ENCODE results near the gene TLX3.

The TLX3 gene

DNA sequence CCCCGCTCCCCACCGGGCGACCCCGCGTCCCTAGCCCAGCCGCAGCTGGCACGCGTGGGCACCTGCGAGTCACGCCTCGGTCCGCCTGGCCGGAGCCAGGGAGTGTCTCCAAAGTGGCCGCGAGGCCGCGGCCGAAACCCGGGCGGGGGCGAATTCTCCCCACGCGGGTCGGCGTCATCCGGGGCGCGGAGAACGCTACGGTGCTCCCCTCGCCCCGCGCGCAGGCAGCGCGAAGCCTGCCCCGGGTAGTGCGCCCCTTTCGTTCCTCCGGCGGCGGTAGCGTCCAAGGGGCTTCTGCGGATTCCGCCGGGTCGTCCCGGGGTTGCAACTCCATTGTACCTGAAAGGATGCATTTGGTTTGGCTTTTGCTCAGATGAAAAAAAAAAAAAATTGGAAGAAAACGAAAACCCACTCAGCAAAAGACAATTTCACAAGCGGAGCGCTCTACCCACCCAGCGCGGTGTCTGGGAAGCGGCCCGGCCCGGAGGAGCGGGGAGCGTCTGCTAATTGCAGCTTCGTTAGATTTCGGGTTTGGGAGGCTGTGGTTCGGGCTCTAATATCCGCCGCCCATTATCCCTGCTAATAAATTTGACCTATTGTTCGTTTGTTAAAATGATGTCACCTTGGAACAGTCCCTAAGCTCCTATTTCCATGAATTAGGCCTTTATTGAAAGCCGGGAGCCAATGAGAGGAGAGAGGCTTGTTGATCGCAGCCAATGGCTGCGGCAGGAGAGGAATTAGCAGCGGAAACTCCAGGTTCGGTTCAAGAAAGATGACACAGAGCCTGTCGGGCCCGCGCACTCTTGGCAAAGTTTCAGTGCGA, at the start of gene TLX3:
TLX3 (plus strand) TSS at position 796 of the 823 bp plus-strand sequence. CDS start 118 bp downstream, outside the sequence.
- no peak within 1 kb of the TSS for H3K4me3 ChIP-seq (ENCODE audit: low read depth in 1 of 2, low read length in 1 of 2)
- peaks cover 34 to 42% of the 10 kb centered on the region in 2 experiments for H3K4me1 ChIP-seq (ENCODE audit: control insufficient read depth in 1 of 2, insufficient read depth in 1 of 2, low read depth in 1 of 2, low read length in 1 of 2)
- no peak within 1 kb of the TSS for H3K27ac ChIP-seq
- peaks cover 100% of the 10 kb centered on the region for H3K27me3 ChIP-seq
- no peaks in the 10 kb centered on the region for H3K9me3 ChIP-seq
- no peaks in the 10 kb centered on the region for H3K36me3 ChIP-seq
- TF ChIP-seq, protein P1, sequence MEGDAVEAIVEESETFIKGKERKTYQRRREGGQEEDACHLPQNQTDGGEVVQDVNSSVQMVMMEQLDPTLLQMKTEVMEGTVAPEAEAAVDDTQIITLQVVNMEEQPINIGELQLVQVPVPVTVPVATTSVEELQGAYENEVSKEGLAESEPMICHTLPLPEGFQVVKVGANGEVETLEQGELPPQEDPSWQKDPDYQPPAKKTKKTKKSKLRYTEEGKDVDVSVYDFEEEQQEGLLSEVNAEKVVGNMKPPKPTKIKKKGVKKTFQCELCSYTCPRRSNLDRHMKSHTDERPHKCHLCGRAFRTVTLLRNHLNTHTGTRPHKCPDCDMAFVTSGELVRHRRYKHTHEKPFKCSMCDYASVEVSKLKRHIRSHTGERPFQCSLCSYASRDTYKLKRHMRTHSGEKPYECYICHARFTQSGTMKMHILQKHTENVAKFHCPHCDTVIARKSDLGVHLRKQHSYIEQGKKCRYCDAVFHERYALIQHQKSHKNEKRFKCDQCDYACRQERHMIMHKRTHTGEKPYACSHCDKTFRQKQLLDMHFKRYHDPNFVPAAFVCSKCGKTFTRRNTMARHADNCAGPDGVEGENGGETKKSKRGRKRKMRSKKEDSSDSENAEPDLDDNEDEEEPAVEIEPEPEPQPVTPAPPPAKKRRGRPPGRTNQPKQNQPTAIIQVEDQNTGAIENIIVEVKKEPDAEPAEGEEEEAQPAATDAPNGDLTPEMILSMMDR (IDR thresholded peaks at IDR 0.05), result no peak

DNA sequence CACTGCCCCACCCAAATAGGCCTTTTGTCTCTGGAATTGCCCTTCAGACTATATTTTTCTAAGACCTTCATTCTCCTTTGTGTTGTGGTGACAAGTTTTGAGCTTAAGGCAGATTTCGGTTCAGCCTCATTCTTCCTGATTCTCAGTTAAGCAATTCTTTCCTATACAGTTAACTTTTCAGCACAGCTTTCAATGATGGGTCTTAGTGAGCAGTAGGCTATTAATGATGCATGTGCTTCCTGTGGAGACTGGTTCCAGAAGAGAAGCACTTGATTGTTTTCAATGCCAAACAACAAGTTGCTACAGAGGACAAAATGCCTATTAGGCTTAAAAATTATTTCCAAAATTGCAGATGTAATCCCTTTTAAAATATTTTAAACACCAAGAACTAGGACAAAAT, 47.7 kb upstream of the TLX3 start:
- Histone ChIP-seq H3K27me3 (no peaks in the 10 kb centered on the region), H3K4me3 (ENCODE audit: low read depth in 1 of 2, low read length in 1 of 2) (no peak overlapping the region), H3K9me3 (no peaks in the 10 kb centered on the region), H3K36me3 (no peaks in the 10 kb centered on the region), H3K4me1 (ENCODE audit: control insufficient read depth in 1 of 2, insufficient read depth in 1 of 2, low read depth in 1 of 2, low read length in 1 of 2) (no peaks in the 10 kb centered on the region), H3K27ac (no peak overlapping the region)
- TF ChIP-seq, protein P1 (IDR thresholded peaks at IDR 0.05), result no peak

DNA sequence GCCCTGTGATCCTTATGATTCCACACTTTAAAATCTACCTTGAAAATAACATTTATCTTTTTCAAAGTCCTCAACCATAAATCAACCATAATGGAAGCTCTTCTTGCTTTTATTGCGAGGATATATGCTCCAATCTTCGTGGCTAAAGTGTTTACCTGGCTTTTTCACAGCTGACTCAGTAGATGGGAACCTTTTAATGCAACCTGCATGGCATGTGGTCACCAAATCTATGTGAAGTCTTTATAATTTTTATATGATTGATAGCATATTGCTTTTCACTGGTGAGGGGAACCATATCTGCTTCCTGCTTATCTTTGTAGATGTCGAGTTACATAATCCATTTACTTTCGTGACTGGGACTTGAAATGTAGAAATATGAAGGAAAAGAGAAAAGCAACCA, 47.1 kb upstream of the TLX3 start:
- Histone ChIP-seq H3K27ac (no peak overlapping the region), H3K27me3 (no peaks in the 10 kb centered on the region), H3K36me3 (no peaks in the 10 kb centered on the region), H3K9me3 (no peaks in the 10 kb centered on the region), H3K4me1 (ENCODE audit: control insufficient read depth in 1 of 2, insufficient read depth in 1 of 2, low read depth in 1 of 2, low read length in 1 of 2) (no peaks in the 10 kb centered on the region), H3K4me3 (ENCODE audit: low read depth in 1 of 2, low read length in 1 of 2) (no peak overlapping the region)
- TF ChIP-seq, protein P1 (IDR thresholded peaks at IDR 0.05), result no peak

DNA sequence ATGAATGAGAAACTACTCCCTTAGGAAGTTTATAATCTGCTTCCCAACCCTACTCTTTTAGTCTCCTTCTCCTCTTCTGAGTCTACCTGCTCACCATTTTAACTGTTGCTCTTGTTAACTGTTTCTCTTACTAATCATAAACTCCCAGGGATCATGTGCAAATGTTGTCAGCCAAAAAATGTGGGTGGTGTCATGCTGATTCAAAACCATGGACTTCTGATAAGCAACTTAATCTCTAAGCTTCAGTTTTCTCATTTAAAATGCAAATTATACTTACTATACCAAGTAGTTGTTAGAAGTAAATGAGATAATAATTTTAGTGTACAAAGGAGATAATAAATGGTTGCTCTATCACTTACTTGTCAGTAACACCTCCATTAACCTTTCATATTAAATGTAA, 45.9 kb upstream of the TLX3 start:
- no peak overlapping the region for H3K4me3 ChIP-seq (ENCODE audit: low read depth in 1 of 2, low read length in 1 of 2)
- H3K36me3 ChIP-seq, result no peaks in the 10 kb centered on the region
- H3K9me3 ChIP-seq, result no peaks in the 10 kb centered on the region
- no peak overlapping the region for H3K27ac ChIP-seq
- no peaks in the 10 kb centered on the region for H3K4me1 ChIP-seq (ENCODE audit: control insufficient read depth in 1 of 2, insufficient read depth in 1 of 2, low read depth in 1 of 2, low read length in 1 of 2)
- no peaks in the 10 kb centered on the region for H3K27me3 ChIP-seq
- TF ChIP-seq, protein P1 (IDR thresholded peaks at IDR 0.05), result no peak

DNA sequence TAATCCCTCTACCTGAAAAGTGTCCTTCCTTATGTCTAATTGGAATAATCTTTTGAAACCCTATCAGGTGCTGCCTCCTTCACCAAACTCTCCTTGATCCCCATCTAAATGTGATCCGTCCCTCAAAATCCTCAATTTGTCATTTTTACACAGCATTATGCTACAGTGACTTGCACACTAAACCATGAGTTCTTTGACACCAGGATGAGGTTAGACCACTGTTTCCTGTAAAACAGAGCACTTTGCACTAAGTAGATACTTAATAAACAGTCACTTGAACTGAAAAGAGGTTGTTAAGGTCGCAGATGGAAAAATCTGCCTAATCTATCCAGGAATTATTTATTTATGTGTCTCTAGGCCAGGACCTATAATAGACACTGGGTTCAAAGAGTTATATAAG, 44.2 kb upstream of the TLX3 start:
- H3K9me3 ChIP-seq, result no peaks in the 10 kb centered on the region
- H3K4me3 ChIP-seq (ENCODE audit: low read depth in 1 of 2, low read length in 1 of 2), result no peak overlapping the region
- no peaks in the 10 kb centered on the region for H3K27me3 ChIP-seq
- H3K4me1 ChIP-seq (ENCODE audit: control insufficient read depth in 1 of 2, insufficient read depth in 1 of 2, low read depth in 1 of 2, low read length in 1 of 2), result no peaks in the 10 kb centered on the region
- H3K27ac ChIP-seq, result no peak overlapping the region
- TF ChIP-seq, protein P1 (IDR thresholded peaks at IDR 0.05), result no peak
- no peaks in the 10 kb centered on the region for H3K36me3 ChIP-seq

Measured in neutrophil (primary cell).